H1 (cell line): Measurements from ENCODE around the gene APH1B. TPM values are rescaled to one million over a fixed set of nuclear protein-coding genes. Genes with fewer than 3 reads are reported as not detected.

Experiments used
- CTCF ChIA-PET: fragments of 300-600 bp; sonication (Branson Sonifier 250); formaldehyde crosslinking; loops from one replicate; lab custom pipeline; 2021; ENCODE audit not compliant: partially characterized antibody; lab: Charles Lee
- POLR2A ChIA-PET: fragments of 300-600 bp; sonication (Branson Sonifier 250); formaldehyde crosslinking; loops from one replicate; lab custom pipeline; 2021; ENCODE audit warnings: inconsistent platforms; ENCODE audit not compliant: partially characterized antibody; lab: Charles Lee
- DNase-seq, 2 experiments: peaks; one replicate each; pipeline versions ENCODE4 v3.0.0 to v3.0.0-alpha.2; 2010 to 2022; ENCODE audit warnings: low spot score in 2 of 2, low read depth in 1 of 2, mixed read lengths in 1 of 2
- FAIRE-seq: peaks from 2 replicates; lab custom pipeline; 2011; peaks lifted over from hg19 to GRCh38; lab: Jason Lieb, UNC
- H2AFZ ChIP-seq: 2 replicates; pipeline ENCODE4 v1.8.1; 2012; ENCODE audit warnings: low read length, inconsistent platforms
- H2AK5ac ChIP-seq: 2 replicates; pipeline ENCODE4 v1.6.1; 2013; ENCODE audit warnings: low read depth, low read length
- H2BK120ac ChIP-seq: replicated peaks from 2 replicates; pipeline ENCODE3; 2013; ENCODE audit warnings: low read depth, low read length, inconsistent platforms
- H2BK12ac ChIP-seq: 2 replicates; pipeline ENCODE4 v1.6.1; 2013; ENCODE audit warnings: low read depth, low read length
- H2BK15ac ChIP-seq: 2 replicates; pipeline ENCODE4 v1.6.1; 2013; ENCODE audit warnings: low read length
- H2BK20ac ChIP-seq: 2 replicates; pipeline ENCODE4 v1.6.1; 2013; ENCODE audit warnings: low read length
- H2BK5ac ChIP-seq: 2 replicates; pipeline ENCODE4 v1.6.1; 2013; ENCODE audit warnings: low read depth, low read length
- H3K14ac ChIP-seq: 2 replicates; pipeline ENCODE4 v1.6.1; 2013; ENCODE audit warnings: inconsistent platforms; ENCODE audit not compliant: insufficient read length
- H3K18ac ChIP-seq: 2 replicates; pipeline ENCODE4 v1.6.1; 2013; ENCODE audit warnings: low read length; ENCODE audit errors: extremely low read depth
- H3K23ac ChIP-seq: 2 replicates; pipeline ENCODE4 v1.6.1; 2013; ENCODE audit warnings: inconsistent platforms; ENCODE audit not compliant: insufficient read length
- H3K23me2 ChIP-seq: 2 replicates; pipeline ENCODE4 v1.6.1; 2013; ENCODE audit warnings: low read depth, low read length
- H3K27ac ChIP-seq: 2 replicates; pipeline ENCODE4 v1.6.1; 2011; ENCODE audit warnings: low read depth, low read length, inconsistent platforms
- H3K27me3 ChIP-seq, 4 experiments: replicated peaks in 1 of 4; 1 replicate in 1 of 4; 2 replicates in 3 of 4; pipeline versions ENCODE4 v1.6.1 to v1.8.1; 2011 to 2013; ENCODE audit warnings: low read length in 3 of 4, mild to moderate bottlenecking in 3 of 4, inconsistent platforms in 2 of 4, mixed read lengths in 2 of 4, moderate library complexity in 1 of 4; ENCODE audit not compliant: control insufficient read depth in 3 of 4, insufficient read depth in 3 of 4; ENCODE audit errors: extremely low read depth in 1 of 4
- H3K36me3 ChIP-seq, 4 experiments: 2 replicates each; pipeline versions ENCODE4 v1.6.1 to v1.8.1; 2011 to 2013; ENCODE audit warnings: mild to moderate bottlenecking in 4 of 4, low read length in 3 of 4, moderate library complexity in 2 of 4, control low read depth in 1 of 4, inconsistent platforms in 1 of 4; ENCODE audit not compliant: insufficient read depth in 4 of 4, control insufficient read depth in 2 of 4
- H3K4ac ChIP-seq: replicated peaks from 2 replicates; pipeline ENCODE3; 2013; ENCODE audit warnings: low read length, low read depth, mixed read lengths, inconsistent platforms; ENCODE audit not compliant: insufficient read length
- H3K4me1 ChIP-seq, 4 experiments: replicated peaks in 1 of 4; 1 replicate in 1 of 4; 2 replicates in 3 of 4; pipeline versions ENCODE4 v1.6.1 to v1.8.1; 2011 to 2013; ENCODE audit warnings: low read length in 3 of 4, inconsistent platforms in 2 of 4, mixed read lengths in 1 of 4; ENCODE audit not compliant: insufficient read depth in 4 of 4, control insufficient read depth in 3 of 4
- H3K4me2 ChIP-seq, 2 experiments: 2 replicates each; pipeline versions ENCODE4 v1.6.1 to v1.8.1; 2011 to 2013; ENCODE audit warnings: low read depth in 2 of 2, low read length in 2 of 2, control low read depth in 1 of 2, inconsistent platforms in 1 of 2, mild to moderate bottlenecking in 1 of 2; ENCODE audit not compliant: insufficient read depth in 1 of 2
- H3K4me3 ChIP-seq, 4 experiments: fragments of 200-600, 300-600 bp in 1 of 4; sonication (generic), shearing (Covaris generic), sonication (Bioruptor Twin) in 1 of 4; 2 replicates each; pipeline versions ENCODE4 v1.5.1 to v1.8.1; 2011 to 2016; ENCODE audit warnings: low read length in 4 of 4, low read depth in 3 of 4, control low read depth in 2 of 4, inconsistent platforms in 2 of 4, mild to moderate bottlenecking in 2 of 4, mixed read lengths in 1 of 4, moderate library complexity in 1 of 4; ENCODE audit not compliant: insufficient read depth in 2 of 4; ENCODE audit errors: extremely low read depth in 1 of 4
- H3K56ac ChIP-seq: replicated peaks from 2 replicates; pipeline ENCODE3; 2013; ENCODE audit warnings: low read depth, mild to moderate bottlenecking, mixed read lengths, low read length, inconsistent platforms; ENCODE audit not compliant: insufficient read length
- H3K79me1 ChIP-seq: 2 replicates; pipeline ENCODE4 v1.6.1; 2013; ENCODE audit warnings: low read depth, low read length, control low read depth
- H3K79me2 ChIP-seq, 2 experiments: 2 replicates each; pipeline versions ENCODE4 v1.6.1 to v1.8.1; 2012 to 2013; ENCODE audit warnings: low read length in 2 of 2, mild to moderate bottlenecking in 2 of 2, inconsistent platforms in 1 of 2; ENCODE audit not compliant: insufficient read depth in 2 of 2, control insufficient read depth in 1 of 2
- H3K9ac ChIP-seq, 4 experiments: replicated peaks in 1 of 4; 1 replicate in 1 of 4; 2 replicates in 3 of 4; pipeline versions ENCODE4 v1.6.1 to v1.8.1; 2011 to 2013; ENCODE audit warnings: low read depth in 3 of 4, low read length in 3 of 4, control low read depth in 2 of 4, mild to moderate bottlenecking in 2 of 4, moderate library complexity in 2 of 4, inconsistent platforms in 1 of 4; ENCODE audit errors: extremely low read depth in 1 of 4
- H3K9me3 ChIP-seq, 2 experiments: 2 replicates each; pipeline versions ENCODE4 v1.6.1 to v1.8.1; 2012 to 2013; ENCODE audit warnings: mild to moderate bottlenecking in 2 of 2, moderate library complexity in 2 of 2, control low read depth in 1 of 2, inconsistent platforms in 1 of 2, low read depth in 1 of 2, low read length in 1 of 2, mixed read lengths in 1 of 2; ENCODE audit not compliant: insufficient read depth in 2 of 2
- H4K20me1 ChIP-seq, 2 experiments: replicated peaks in 1 of 2; 2 replicates each; pipeline versions ENCODE3 to v1.8.1; 2011 to 2013; ENCODE audit warnings: inconsistent platforms in 2 of 2, low read length in 2 of 2, mild to moderate bottlenecking in 1 of 2; ENCODE audit not compliant: insufficient read depth in 2 of 2, control insufficient read depth in 1 of 2
- H4K5ac ChIP-seq: 2 replicates; pipeline ENCODE4 v1.6.1; 2013; ENCODE audit warnings: low read length, low read depth, mixed read lengths, inconsistent platforms; ENCODE audit not compliant: insufficient read length
- H4K8ac ChIP-seq: 2 replicates; pipeline ENCODE4 v1.8.0; 2013; ENCODE audit warnings: mild to moderate bottlenecking, moderate library complexity, low read length, inconsistent platforms; ENCODE audit not compliant: insufficient read depth; ENCODE audit errors: extremely low read depth
- H4K91ac ChIP-seq: replicated peaks from 2 replicates; pipeline ENCODE3; 2013; ENCODE audit warnings: low read length, mixed read lengths, inconsistent platforms; ENCODE audit not compliant: insufficient read length
- BCL11A ChIP-seq, 2 experiments: IDR thresholded peaks; one replicate each; pipeline ENCODE4 v1.6.1; 2011; ENCODE audit warnings: low read depth in 2 of 2, low read length in 2 of 2, mild to moderate bottlenecking in 2 of 2
- CHD2 ChIP-seq: IDR thresholded peaks from 2 replicates; pipeline ENCODE4 v1.6.1; 2012; ENCODE audit warnings: low read length, improper control_type of control experiment
- CREB1 ChIP-seq: IDR thresholded peaks from 2 replicates; pipeline ENCODE4 v1.6.1; 2012; ENCODE audit warnings: inconsistent platforms
- CTCF ChIP-seq, 3 experiments: IDR thresholded peaks; 1 replicate in 2 of 3; 2 replicates in 1 of 3; pipeline versions ENCODE4 v1.5.1 to v1.6.1; 2011; ENCODE audit warnings: low read length in 3 of 3, mild to moderate bottlenecking in 3 of 3, inconsistent platforms in 2 of 3, low read depth in 1 of 3, moderate library complexity in 1 of 3; ENCODE audit not compliant: insufficient read depth in 1 of 3; ENCODE audit errors: control extremely low read depth in 1 of 3
- JUND ChIP-seq: IDR thresholded peaks from 2 replicates; pipeline ENCODE4 v1.6.1; 2011; ENCODE audit warnings: mild to moderate bottlenecking, improper control_type of control experiment, low read length
- KDM4A ChIP-seq: IDR thresholded peaks from one replicate; pipeline ENCODE4 v1.7.1; 2012; ENCODE audit warnings: low read depth, mild to moderate bottlenecking, moderate library complexity, low read length, inconsistent platforms; ENCODE audit not compliant: severe bottlenecking
- MAFK ChIP-seq: IDR thresholded peaks from 2 replicates; pipeline ENCODE4 v1.6.1; 2012; ENCODE audit warnings: low read depth, mild to moderate bottlenecking, improper control_type of control experiment, low read length
- POLR2AphosphoS5 ChIP-seq: IDR thresholded peaks from 2 replicates; pipeline ENCODE4 v1.6.1; 2011; ENCODE audit warnings: low read depth, low read length
- SP2 ChIP-seq: IDR thresholded peaks from 2 replicates; pipeline ENCODE4 v1.6.1; 2012; ENCODE audit warnings: mild to moderate bottlenecking, low read length, inconsistent platforms
- WGBS, 2 experiments: shearing (Covaris generic) in 1 of 2; methylation state at CpG; one replicate each; pipeline versions ENCODE4 v1.1.6 to v1.1.7; 2013 to 2015; ENCODE audit warnings: low lambda C conversion rate in 2 of 2, mixed read lengths in 2 of 2, inconsistent platforms in 1 of 2, low coverage in 1 of 2, missing lambda C conversion rate in 1 of 2; ENCODE audit not compliant: insufficient replicate concordance in 2 of 2, insufficient coverage in 1 of 2, insufficient read length in 1 of 2; ENCODE audit errors: extremely low coverage in 1 of 2, missing lambda C conversion rate in 1 of 2; 5-methylcytosine and 5-hydroxymethylcytosine counted together
- polyA plus RNA-seq, 7 experiments: library from polyadenylated mRNA; depleted of rRNA in 3 of 7; stranded (reverse) in 5 of 7; unstranded in 2 of 7; fragments of >200 nt in 5 of 7; fragments of 200-250 nt in 2 of 7; gene quantifications; 1 replicate in 5 of 7; 2 replicates in 1 of 7; 4 replicates in 1 of 7; pipeline versions ENCODE4 v1.2.1 to v1.2.3, GENCODE V29; 2011 to 2013; ENCODE audit warnings: missing spikeins in 2 of 7, mixed read lengths in 2 of 7
- total RNA-seq: library from RNA; stranded (reverse); fragmentation: NEBNext Ultra II Directional; extraction: Animal tissue kit (Norgen Biotek cat#: 25700); gene quantifications from 2 replicates; pipeline ENCODE4 v1.2.1, GENCODE V29; 2021
- TF ChIP-seq, protein P1 (sequence below): IDR thresholded peaks from 2 replicates; pipeline ENCODE4 v1.6.1; 2012; ENCODE audit warnings: inconsistent platforms

Gene APH1B
- total and polyA plus RNA-seq, 2 of the 8 experiments (the other 6 are each of a cell fraction or from before 2014, with no cell fraction given), result 11.5 to 22.9 TPM

DNA sequence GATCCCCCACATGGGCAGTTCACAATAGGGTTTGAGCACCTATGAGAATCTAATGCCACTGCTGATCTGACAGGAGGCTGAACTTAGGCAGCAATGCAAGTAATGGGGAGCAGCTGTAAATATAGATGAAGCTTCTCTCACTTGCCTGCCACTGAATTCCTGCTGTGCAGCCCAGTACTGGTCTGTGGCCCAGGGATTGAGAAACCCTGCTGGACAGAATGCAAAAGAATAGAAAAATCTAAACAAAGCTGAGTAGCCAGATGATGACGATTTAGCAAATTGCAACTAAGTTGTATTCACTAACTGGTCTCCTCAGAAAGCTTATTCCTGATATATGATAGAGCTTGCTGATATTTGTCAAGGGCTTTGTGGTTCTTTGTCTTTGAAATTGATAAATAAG, 34.3 kb upstream of the APH1B start:
- H2BK5ac ChIP-seq, result no peak overlapping the region
- ChIA-PET POLR2A (interaction anchor here (0.6 to 1.1 kb wide), 2 partner anchors 27 to 45 kb away, joined by 3 read pairs; no protein-coding TSS in a partner anchor), CTCF (interaction anchor here (1.0 to 2.1 kb wide), 3 partner anchors 9 to 192 kb away, joined by 3 to 5 read pairs (median 3); no protein-coding TSS in a partner anchor)
- no peak overlapping the region for H3K4ac ChIP-seq
- H3K9ac ChIP-seq, result no peak overlapping the region
- no peak overlapping the region for H3K56ac ChIP-seq
- H4K5ac ChIP-seq, result no peak overlapping the region
- peaks cover 0 to 8% of the 10 kb centered on the region in 2 experiments; a peak in 2 of 4 replicates for H3K79me2 ChIP-seq
- 92% methylated on average over 1 of the region's 1 CpG; no CpG with 5 or more reads in 1 of the 2 experiments for WGBS, 2 experiments
- no peak overlapping the region for H2AFZ ChIP-seq
- H4K20me1 ChIP-seq, result no peaks in the 10 kb centered on the region
- H3K27ac ChIP-seq, result no peak overlapping the region
- no peak overlapping the region for H2AK5ac ChIP-seq
- no peak overlapping the region for H3K4me2 ChIP-seq
- no peak overlapping the region for H3K18ac ChIP-seq
- no peak overlapping the region for H2BK12ac ChIP-seq
- no peak for DNase-seq
- peaks cover 5 to 6% of the 10 kb centered on the region in 2 experiments; a peak in 2 of 4 replicates for H3K9me3 ChIP-seq
- 0 out of 2 replicates have a peak, but pooled peaks cover 2% of the 10 kb centered on the region for H3K79me1 ChIP-seq
- H3K23ac ChIP-seq, result no peak overlapping the region
- H3K27me3 ChIP-seq, result no peaks in the 10 kb centered on the region
- H3K23me2 ChIP-seq, result no peaks in the 10 kb centered on the region
- no peak overlapping the region for H3K4me3 ChIP-seq
- no peak overlapping the region for H3K14ac ChIP-seq
- H2BK15ac ChIP-seq, result no peak overlapping the region
- H2BK120ac ChIP-seq, result no peak overlapping the region
- no peaks in the 10 kb centered on the region for H3K4me1 ChIP-seq
- H4K91ac ChIP-seq, result no peak overlapping the region
- H2BK20ac ChIP-seq, result no peak overlapping the region
- peaks cover 0 to 17% (median 7%) of the 10 kb centered on the region in 4 experiments; a peak in 2 of 8 replicates for H3K36me3 ChIP-seq
- H4K8ac ChIP-seq, result no peak overlapping the region
- no peak for FAIRE-seq
- TF ChIP-seq CTCF (IDR thresholded peaks at IDR 0.05; ENCODE audit: control extremely low read depth in 1 of 3, insufficient read depth in 1 of 3, low read depth in 1 of 3, low read length in 3 of 3), result no peak
- no peak for TF ChIP-seq BCL11A (IDR thresholded peaks at IDR 0.05; ENCODE audit: low read depth in 2 of 2, low read length in 2 of 2)
- no peak for TF ChIP-seq MAFK
- no peak for TF ChIP-seq CREB1
- TF ChIP-seq CHD2, result no peak
- TF ChIP-seq KDM4A, result no peak
- no peak for TF ChIP-seq JUND
- TF ChIP-seq POLR2AphosphoS5, result no peak
- TF ChIP-seq SP2, result no peak
- TF ChIP-seq, protein P1, sequence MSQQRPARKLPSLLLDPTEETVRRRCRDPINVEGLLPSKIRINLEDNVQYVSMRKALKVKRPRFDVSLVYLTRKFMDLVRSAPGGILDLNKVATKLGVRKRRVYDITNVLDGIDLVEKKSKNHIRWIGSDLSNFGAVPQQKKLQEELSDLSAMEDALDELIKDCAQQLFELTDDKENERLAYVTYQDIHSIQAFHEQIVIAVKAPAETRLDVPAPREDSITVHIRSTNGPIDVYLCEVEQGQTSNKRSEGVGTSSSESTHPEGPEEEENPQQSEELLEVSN, result no peak
